ENCODE results near the gene TRAPPC12. TPM values are rescaled to one million over a fixed set of nuclear protein-coding genes. Genes with fewer than 3 reads are reported as not detected.
A peak's percentile ranks its signal among the peaks of the same experiment; 100 is the strongest.

Gene TRAPPC12
- total RNA-seq, 2 donors from 2014 or later = 98.2 to 103 TPM

GRCh38 chr2:3489764-3490115, 110.2 kb downstream of the TRAPPC12 start:
- peaks cover 10% of the 10 kb centered on the region for H3K36me3 Mint-ChIP-seq (ENCODE audit: low read depth)
- DNase-seq = peak; percentile 48
- no peak overlapping the region for H3K4me3 ChIP-seq (ENCODE audit: low read length)
- H3K27ac Mint-ChIP-seq = no peak overlapping the region
- H3K27ac ChIP-seq (ENCODE audit: low read depth, low read length) = no peak overlapping the region
- H3K27me3 Mint-ChIP-seq (ENCODE audit: insufficient read depth) = no peaks in the 10 kb centered on the region
- no peaks in the 10 kb centered on the region for H3K9me3 ChIP-seq (ENCODE audit: control insufficient read depth, low read length)
- H3K9me3 Mint-ChIP-seq = peaks cover 11% of the 10 kb centered on the region
- H3K36me3 ChIP-seq (ENCODE audit: control insufficient read depth, insufficient read depth, low read length) = no peaks in the 10 kb centered on the region
- WGBS, 2 experiments (ENCODE audit: insufficient coverage in 1 of 2, insufficient read length in 1 of 2) = 96 to 97% methylated on average over 12 to 16 of the region's 16 CpGs
- no peak overlapping the region for H3K9ac ChIP-seq (ENCODE audit: extremely low read depth, low read length, poor library complexity, severe bottlenecking)
- H3K27me3 ChIP-seq (ENCODE audit: control insufficient read depth, insufficient read depth, low read length, poor library complexity, severe bottlenecking) = no peaks in the 10 kb centered on the region
- TF ChIP-seq CTCF (conservative IDR thresholded peaks at IDR 0.05) = no peak
- H3K4me1 Mint-ChIP-seq = peaks cover 3% of the 10 kb centered on the region
- no peak overlapping the region for H3K4me3 Mint-ChIP-seq
- no peaks in the 10 kb centered on the region for H3K4me1 ChIP-seq (ENCODE audit: control insufficient read depth, insufficient read depth, low read length)

GRCh38 chr2:3490191-3491170, 111.0 kb downstream of the TRAPPC12 start:
- no peak overlapping the region for H3K27ac ChIP-seq (ENCODE audit: low read depth, low read length)
- H3K4me1 ChIP-seq (ENCODE audit: control insufficient read depth, insufficient read depth, low read length) = no peaks in the 10 kb centered on the region
- peaks cover 13% of the 10 kb centered on the region for H3K36me3 Mint-ChIP-seq (ENCODE audit: low read depth)
- no peak overlapping the region for H3K27ac Mint-ChIP-seq
- H3K27me3 ChIP-seq (ENCODE audit: control insufficient read depth, insufficient read depth, low read length, poor library complexity, severe bottlenecking) = no peaks in the 10 kb centered on the region
- no peak overlapping the region for H3K9ac ChIP-seq (ENCODE audit: extremely low read depth, low read length, poor library complexity, severe bottlenecking)
- no peaks in the 10 kb centered on the region for H3K9me3 ChIP-seq (ENCODE audit: control insufficient read depth, low read length)
- H3K4me3 ChIP-seq (ENCODE audit: low read length) = no peak overlapping the region
- H3K4me3 Mint-ChIP-seq = no peak overlapping the region
- H3K4me1 Mint-ChIP-seq = peaks cover 3% of the 10 kb centered on the region
- H3K9me3 Mint-ChIP-seq = peaks cover 7% of the 10 kb centered on the region
- no peaks in the 10 kb centered on the region for H3K27me3 Mint-ChIP-seq (ENCODE audit: insufficient read depth)
- WGBS, 2 experiments (ENCODE audit: insufficient coverage in 1 of 2, insufficient read length in 1 of 2) = 87 to 98% methylated on average over 11 to 26 of the region's 27 CpGs
- no peak for TF ChIP-seq CTCF (conservative IDR thresholded peaks at IDR 0.05)
- H3K36me3 ChIP-seq (ENCODE audit: control insufficient read depth, insufficient read depth, low read length) = no peaks in the 10 kb centered on the region
- DNase-seq = peak; percentile 51

- no peak for TF ChIP-seq CTCF (conservative IDR thresholded peaks at IDR 0.05)
- no peaks in the 10 kb centered on the region for H3K27me3 Mint-ChIP-seq (ENCODE audit: insufficient read depth)
- H3K9me3 ChIP-seq (ENCODE audit: control insufficient read depth, low read length) = no peaks in the 10 kb centered on the region
- peak; percentile 36 for DNase-seq
- no peak overlapping the region for H3K4me3 ChIP-seq (ENCODE audit: low read length)
- H3K4me3 Mint-ChIP-seq = no peak overlapping the region
- no peaks in the 10 kb centered on the region for H3K36me3 ChIP-seq (ENCODE audit: control insufficient read depth, insufficient read depth, low read length)
- H3K9me3 Mint-ChIP-seq = peaks cover 5% of the 10 kb centered on the region
- H3K27ac Mint-ChIP-seq = no peak overlapping the region
- no peak overlapping the region for H3K9ac ChIP-seq (ENCODE audit: extremely low read depth, low read length, poor library complexity, severe bottlenecking)
- no peak overlapping the region for H3K27ac ChIP-seq (ENCODE audit: low read depth, low read length)
- peaks cover 14% of the 10 kb centered on the region for H3K36me3 Mint-ChIP-seq (ENCODE audit: low read depth)
- 80 to 82% methylated on average over 5 to 6 of the region's 6 CpGs for WGBS, 2 experiments (ENCODE audit: insufficient coverage in 1 of 2, insufficient read length in 1 of 2)
- H3K27me3 ChIP-seq (ENCODE audit: control insufficient read depth, insufficient read depth, low read length, poor library complexity, severe bottlenecking) = no peaks in the 10 kb centered on the region
- H3K4me1 ChIP-seq (ENCODE audit: control insufficient read depth, insufficient read depth, low read length) = no peaks in the 10 kb centered on the region
- H3K4me1 Mint-ChIP-seq = peaks cover 3% of the 10 kb centered on the region
Observed at GRCh38 chr2:3491306-3491705, 111.8 kb downstream of the TRAPPC12 start.
